ENCODE measurements around the gene PRTFDC1.
"Not testable (repeated sequence)": the region's sequence is repeated elsewhere in the genome, so short reads cannot be mapped to it uniquely, and the experiment has no call there.

Gene PRTFDC1

DNA sequence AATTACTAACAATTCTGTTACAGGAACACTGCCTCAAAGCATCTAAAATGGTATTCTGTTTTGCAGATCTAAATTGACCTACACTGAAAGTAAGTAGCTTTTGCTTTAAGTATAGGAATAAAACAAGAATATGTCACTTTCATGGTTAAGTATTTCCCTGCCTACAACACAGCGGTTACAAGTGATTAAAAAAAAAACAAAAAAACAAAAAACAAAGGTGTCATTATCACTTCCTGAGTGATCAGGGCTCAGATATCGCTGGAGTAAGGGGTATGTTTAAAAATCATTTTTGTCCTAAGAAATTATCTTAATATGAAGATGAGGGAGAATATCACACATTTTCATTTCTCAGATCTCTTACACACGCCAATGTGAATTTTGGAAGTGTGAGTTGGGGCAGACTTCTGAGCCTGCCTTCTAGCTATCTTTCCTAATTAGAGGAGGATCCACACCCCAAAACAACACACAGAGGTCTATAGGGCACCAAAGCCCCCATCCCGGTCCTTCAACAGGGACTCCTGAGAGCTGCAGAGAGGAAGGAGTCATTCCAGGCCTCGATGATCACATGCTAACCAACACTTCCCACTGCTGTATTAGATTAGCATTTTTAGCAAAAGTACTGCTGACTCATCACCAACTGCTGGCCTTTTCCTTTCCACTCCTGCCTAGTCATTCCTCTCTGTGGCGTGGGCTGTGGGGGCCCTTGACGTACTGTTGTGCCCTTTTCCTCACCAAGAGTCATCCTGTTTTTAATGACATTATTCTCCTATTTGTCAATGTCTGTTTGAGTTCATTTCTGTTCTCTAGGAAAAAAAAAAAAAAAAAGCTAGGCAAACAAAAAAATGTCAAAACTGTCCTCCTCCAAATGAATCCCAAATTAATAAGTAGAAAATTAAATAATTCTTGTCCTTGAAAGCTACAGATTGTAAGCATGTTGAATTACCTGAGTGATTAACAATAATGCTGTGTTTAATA is 31.2 kb downstream of the PRTFDC1 start:
- H3K27ac ChIP-seq (replicated peaks): no peak overlapping the region
- H3K4me3 ChIP-seq (replicated peaks; ENCODE audit: insufficient read depth, low read length): no peak overlapping the region
- DNase-seq (ENCODE audit: low read depth in 1 of 2, low spot score in 1 of 2): no peak
- TF ChIP-seq, protein P1, sequence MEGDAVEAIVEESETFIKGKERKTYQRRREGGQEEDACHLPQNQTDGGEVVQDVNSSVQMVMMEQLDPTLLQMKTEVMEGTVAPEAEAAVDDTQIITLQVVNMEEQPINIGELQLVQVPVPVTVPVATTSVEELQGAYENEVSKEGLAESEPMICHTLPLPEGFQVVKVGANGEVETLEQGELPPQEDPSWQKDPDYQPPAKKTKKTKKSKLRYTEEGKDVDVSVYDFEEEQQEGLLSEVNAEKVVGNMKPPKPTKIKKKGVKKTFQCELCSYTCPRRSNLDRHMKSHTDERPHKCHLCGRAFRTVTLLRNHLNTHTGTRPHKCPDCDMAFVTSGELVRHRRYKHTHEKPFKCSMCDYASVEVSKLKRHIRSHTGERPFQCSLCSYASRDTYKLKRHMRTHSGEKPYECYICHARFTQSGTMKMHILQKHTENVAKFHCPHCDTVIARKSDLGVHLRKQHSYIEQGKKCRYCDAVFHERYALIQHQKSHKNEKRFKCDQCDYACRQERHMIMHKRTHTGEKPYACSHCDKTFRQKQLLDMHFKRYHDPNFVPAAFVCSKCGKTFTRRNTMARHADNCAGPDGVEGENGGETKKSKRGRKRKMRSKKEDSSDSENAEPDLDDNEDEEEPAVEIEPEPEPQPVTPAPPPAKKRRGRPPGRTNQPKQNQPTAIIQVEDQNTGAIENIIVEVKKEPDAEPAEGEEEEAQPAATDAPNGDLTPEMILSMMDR (IDR thresholded peaks at IDR 0.05; ENCODE audit: insufficient read depth, low read length): no peak
- no peak for TF ChIP-seq GABPA (IDR thresholded peaks at IDR 0.05; ENCODE audit: low read depth)
- TF ChIP-seq, protein P2, sequence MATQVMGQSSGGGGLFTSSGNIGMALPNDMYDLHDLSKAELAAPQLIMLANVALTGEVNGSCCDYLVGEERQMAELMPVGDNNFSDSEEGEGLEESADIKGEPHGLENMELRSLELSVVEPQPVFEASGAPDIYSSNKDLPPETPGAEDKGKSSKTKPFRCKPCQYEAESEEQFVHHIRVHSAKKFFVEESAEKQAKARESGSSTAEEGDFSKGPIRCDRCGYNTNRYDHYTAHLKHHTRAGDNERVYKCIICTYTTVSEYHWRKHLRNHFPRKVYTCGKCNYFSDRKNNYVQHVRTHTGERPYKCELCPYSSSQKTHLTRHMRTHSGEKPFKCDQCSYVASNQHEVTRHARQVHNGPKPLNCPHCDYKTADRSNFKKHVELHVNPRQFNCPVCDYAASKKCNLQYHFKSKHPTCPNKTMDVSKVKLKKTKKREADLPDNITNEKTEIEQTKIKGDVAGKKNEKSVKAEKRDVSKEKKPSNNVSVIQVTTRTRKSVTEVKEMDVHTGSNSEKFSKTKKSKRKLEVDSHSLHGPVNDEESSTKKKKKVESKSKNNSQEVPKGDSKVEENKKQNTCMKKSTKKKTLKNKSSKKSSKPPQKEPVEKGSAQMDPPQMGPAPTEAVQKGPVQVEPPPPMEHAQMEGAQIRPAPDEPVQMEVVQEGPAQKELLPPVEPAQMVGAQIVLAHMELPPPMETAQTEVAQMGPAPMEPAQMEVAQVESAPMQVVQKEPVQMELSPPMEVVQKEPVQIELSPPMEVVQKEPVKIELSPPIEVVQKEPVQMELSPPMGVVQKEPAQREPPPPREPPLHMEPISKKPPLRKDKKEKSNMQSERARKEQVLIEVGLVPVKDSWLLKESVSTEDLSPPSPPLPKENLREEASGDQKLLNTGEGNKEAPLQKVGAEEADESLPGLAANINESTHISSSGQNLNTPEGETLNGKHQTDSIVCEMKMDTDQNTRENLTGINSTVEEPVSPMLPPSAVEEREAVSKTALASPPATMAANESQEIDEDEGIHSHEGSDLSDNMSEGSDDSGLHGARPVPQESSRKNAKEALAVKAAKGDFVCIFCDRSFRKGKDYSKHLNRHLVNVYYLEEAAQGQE (IDR thresholded peaks at IDR 0.05; ENCODE audit: insufficient replicate concordance, low read depth): no peak
- no peaks in the 10 kb centered on the region for H3K27me3 ChIP-seq (ENCODE audit: insufficient read depth, poor library complexity, severe bottlenecking)

DNA sequence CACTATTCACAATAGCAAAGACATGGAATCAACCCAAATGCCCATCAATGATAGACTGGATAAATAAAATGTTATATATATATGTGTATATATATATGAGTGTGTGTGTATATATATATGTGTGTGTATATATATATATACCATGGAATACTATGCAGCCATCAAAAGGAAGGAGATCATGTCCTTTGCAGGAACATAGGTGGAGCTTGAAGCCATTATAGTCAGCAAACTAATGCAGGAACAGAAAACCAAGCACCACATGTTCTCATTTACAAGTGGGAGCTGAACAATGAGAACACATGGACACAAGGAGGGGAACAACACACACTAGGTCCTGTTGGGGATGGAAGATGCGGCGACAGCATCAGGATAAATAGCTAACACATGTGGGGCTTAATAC is 32.2 kb downstream of the PRTFDC1 start:
- not testable (repeated sequence) for DNase-seq (ENCODE audit: low read depth in 1 of 2, low spot score in 1 of 2); H3K27me3 ChIP-seq (ENCODE audit: insufficient read depth, poor library complexity, severe bottlenecking); H3K27ac ChIP-seq (replicated peaks); H3K4me3 ChIP-seq (replicated peaks; ENCODE audit: insufficient read depth, low read length)

DNA sequence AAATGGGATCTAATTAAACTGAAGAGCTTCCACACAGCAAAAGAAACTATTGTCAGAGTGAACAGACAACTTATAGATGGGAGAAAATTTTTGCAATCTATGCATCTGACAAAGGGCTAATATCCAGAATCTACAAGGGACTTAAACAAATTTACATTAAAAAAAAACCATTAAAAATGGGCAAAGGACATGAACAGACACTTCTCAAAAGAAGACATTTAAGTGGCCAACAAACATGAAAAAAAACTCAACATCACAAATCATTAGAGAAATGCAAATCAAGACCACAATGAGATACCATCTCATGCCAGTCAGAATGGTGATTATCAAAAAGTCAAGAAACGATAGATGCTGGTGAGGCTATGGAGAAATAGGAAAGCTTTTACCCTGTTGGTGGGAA is 32.8 kb downstream of the PRTFDC1 start:
- not testable (repeated sequence) for DNase-seq (ENCODE audit: low read depth in 1 of 2, low spot score in 1 of 2); H3K27ac ChIP-seq (replicated peaks); H3K27me3 ChIP-seq (ENCODE audit: insufficient read depth, poor library complexity, severe bottlenecking); H3K4me3 ChIP-seq (replicated peaks; ENCODE audit: insufficient read depth, low read length)

DNA sequence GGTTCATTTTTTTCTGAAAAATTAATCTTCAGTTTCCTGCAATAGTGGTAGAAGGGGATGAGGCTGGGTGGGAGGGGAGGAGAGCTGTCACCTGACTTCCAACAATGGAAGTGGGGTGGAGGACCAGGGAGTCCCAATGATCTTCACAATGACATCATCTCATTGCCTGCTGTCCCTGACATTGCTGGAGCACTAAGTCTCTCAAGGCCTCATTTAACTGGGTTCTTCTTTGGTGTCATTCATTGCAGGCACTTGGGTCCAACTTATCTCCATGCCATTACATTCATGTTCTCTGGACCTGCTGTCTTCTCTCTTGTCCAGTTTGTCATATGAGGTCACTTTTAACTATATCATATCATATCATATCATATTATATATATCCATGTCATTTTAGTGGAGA is 34.4 kb downstream of the PRTFDC1 start:
- TF ChIP-seq POLR2AphosphoS5 (IDR thresholded peaks at IDR 0.05; ENCODE audit: low read depth): no peak
- TF ChIP-seq, protein P1 (IDR thresholded peaks at IDR 0.05; ENCODE audit: insufficient read depth, low read length): no peak
- no peak for TF ChIP-seq GABPA (IDR thresholded peaks at IDR 0.05; ENCODE audit: low read depth)
- TF ChIP-seq SPI1 (IDR thresholded peaks at IDR 0.05; ENCODE audit: borderline replicate concordance, low read depth): no peak
- TF ChIP-seq, protein P2 (IDR thresholded peaks at IDR 0.05; ENCODE audit: insufficient replicate concordance, low read depth): no peak
- H3K27me3 ChIP-seq (ENCODE audit: insufficient read depth, poor library complexity, severe bottlenecking): no peaks in the 10 kb centered on the region
- H3K27ac ChIP-seq (replicated peaks): no peak overlapping the region
- no peak overlapping the region for H3K4me3 ChIP-seq (replicated peaks; ENCODE audit: insufficient read depth, low read length)
- no peak for DNase-seq (ENCODE audit: low read depth in 1 of 2, low spot score in 1 of 2)

DNA sequence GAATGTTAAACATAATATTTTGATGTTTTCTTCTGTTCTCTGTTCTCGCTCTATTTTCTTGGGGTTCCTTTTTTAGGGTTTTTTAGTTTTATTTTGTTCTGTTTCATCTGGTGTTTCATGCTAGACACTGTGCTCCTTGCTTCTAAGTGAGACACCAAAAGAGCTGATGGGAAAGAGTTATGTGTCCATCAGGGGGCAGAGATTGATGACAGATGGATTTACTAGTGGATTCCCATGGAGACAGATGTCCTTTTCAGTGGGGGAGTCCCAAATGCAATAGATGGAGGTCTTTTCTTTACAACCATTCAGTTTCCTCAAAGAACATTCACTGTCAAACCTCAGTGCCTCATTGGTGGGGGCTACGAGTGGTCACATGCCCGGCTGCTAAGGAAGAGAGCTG is 34.9 kb downstream of the PRTFDC1 start:
- Histone ChIP-seq H3K27me3 (ENCODE audit: insufficient read depth, poor library complexity, severe bottlenecking) (no peaks in the 10 kb centered on the region), H3K4me3 (replicated peaks; ENCODE audit: insufficient read depth, low read length) (no peak overlapping the region), H3K27ac (replicated peaks) (no peak overlapping the region)
- no peak for DNase-seq (ENCODE audit: low read depth in 1 of 2, low spot score in 1 of 2)
- TF ChIP-seq, protein P2 (IDR thresholded peaks at IDR 0.05; ENCODE audit: insufficient replicate concordance, low read depth): no peak
- TF ChIP-seq SPI1 (IDR thresholded peaks at IDR 0.05; ENCODE audit: borderline replicate concordance, low read depth) (no peak), POLR2AphosphoS5 (IDR thresholded peaks at IDR 0.05; ENCODE audit: low read depth) (no peak), GABPA (IDR thresholded peaks at IDR 0.05; ENCODE audit: low read depth) (no peak)
